H1 (cell line): ENCODE measurements around the gene ABI3BP. TPM values are rescaled to one million over a fixed set of nuclear protein-coding genes. Genes with fewer than 3 reads are reported as not detected.

Source experiments
- CTCF ChIA-PET: fragments of 300-600 bp; sonication (Branson Sonifier 250); formaldehyde crosslinking; loops from one replicate; lab custom pipeline; 2021; ENCODE audit not compliant: partially characterized antibody; lab: Charles Lee
- POLR2A ChIA-PET: fragments of 300-600 bp; sonication (Branson Sonifier 250); formaldehyde crosslinking; loops from one replicate; lab custom pipeline; 2021; ENCODE audit warnings: inconsistent platforms; ENCODE audit not compliant: partially characterized antibody; lab: Charles Lee
- DNase-seq, 2 experiments: peaks; one replicate each; pipeline versions ENCODE4 v3.0.0 to v3.0.0-alpha.2; 2010 to 2022; ENCODE audit warnings: low spot score in 2 of 2, low read depth in 1 of 2, mixed read lengths in 1 of 2
- FAIRE-seq: peaks from 2 replicates; lab custom pipeline; 2011; peaks lifted over from hg19 to GRCh38; lab: Jason Lieb, UNC
- H2AFZ ChIP-seq: 2 replicates; pipeline ENCODE4 v1.8.1; 2012; ENCODE audit warnings: low read length, inconsistent platforms
- H2AK5ac ChIP-seq: 2 replicates; pipeline ENCODE4 v1.6.1; 2013; ENCODE audit warnings: low read depth, low read length
- H2BK120ac ChIP-seq: replicated peaks from 2 replicates; pipeline ENCODE3; 2013; ENCODE audit warnings: low read depth, low read length, inconsistent platforms
- H2BK12ac ChIP-seq: 2 replicates; pipeline ENCODE4 v1.6.1; 2013; ENCODE audit warnings: low read depth, low read length
- H2BK15ac ChIP-seq: 2 replicates; pipeline ENCODE4 v1.6.1; 2013; ENCODE audit warnings: low read length
- H2BK20ac ChIP-seq: 2 replicates; pipeline ENCODE4 v1.6.1; 2013; ENCODE audit warnings: low read length
- H2BK5ac ChIP-seq: 2 replicates; pipeline ENCODE4 v1.6.1; 2013; ENCODE audit warnings: low read depth, low read length
- H3K14ac ChIP-seq: 2 replicates; pipeline ENCODE4 v1.6.1; 2013; ENCODE audit warnings: inconsistent platforms; ENCODE audit not compliant: insufficient read length
- H3K18ac ChIP-seq: 2 replicates; pipeline ENCODE4 v1.6.1; 2013; ENCODE audit warnings: low read length; ENCODE audit errors: extremely low read depth
- H3K23ac ChIP-seq: 2 replicates; pipeline ENCODE4 v1.6.1; 2013; ENCODE audit warnings: inconsistent platforms; ENCODE audit not compliant: insufficient read length
- H3K23me2 ChIP-seq: 2 replicates; pipeline ENCODE4 v1.6.1; 2013; ENCODE audit warnings: low read depth, low read length
- H3K27ac ChIP-seq: 2 replicates; pipeline ENCODE4 v1.6.1; 2011; ENCODE audit warnings: low read depth, low read length, inconsistent platforms
- H3K27me3 ChIP-seq, 4 experiments: replicated peaks in 1 of 4; 1 replicate in 1 of 4; 2 replicates in 3 of 4; pipeline versions ENCODE4 v1.6.1 to v1.8.1; 2011 to 2013; ENCODE audit warnings: low read length in 3 of 4, mild to moderate bottlenecking in 3 of 4, inconsistent platforms in 2 of 4, mixed read lengths in 2 of 4, moderate library complexity in 1 of 4; ENCODE audit not compliant: control insufficient read depth in 3 of 4, insufficient read depth in 3 of 4; ENCODE audit errors: extremely low read depth in 1 of 4
- H3K36me3 ChIP-seq, 4 experiments: 2 replicates each; pipeline versions ENCODE4 v1.6.1 to v1.8.1; 2011 to 2013; ENCODE audit warnings: mild to moderate bottlenecking in 4 of 4, low read length in 3 of 4, moderate library complexity in 2 of 4, control low read depth in 1 of 4, inconsistent platforms in 1 of 4; ENCODE audit not compliant: insufficient read depth in 4 of 4, control insufficient read depth in 2 of 4
- H3K4ac ChIP-seq: replicated peaks from 2 replicates; pipeline ENCODE3; 2013; ENCODE audit warnings: low read length, low read depth, mixed read lengths, inconsistent platforms; ENCODE audit not compliant: insufficient read length
- H3K4me1 ChIP-seq, 4 experiments: replicated peaks in 1 of 4; 1 replicate in 1 of 4; 2 replicates in 3 of 4; pipeline versions ENCODE4 v1.6.1 to v1.8.1; 2011 to 2013; ENCODE audit warnings: low read length in 3 of 4, inconsistent platforms in 2 of 4, mixed read lengths in 1 of 4; ENCODE audit not compliant: insufficient read depth in 4 of 4, control insufficient read depth in 3 of 4
- H3K4me2 ChIP-seq, 2 experiments: 2 replicates each; pipeline versions ENCODE4 v1.6.1 to v1.8.1; 2011 to 2013; ENCODE audit warnings: low read depth in 2 of 2, low read length in 2 of 2, control low read depth in 1 of 2, inconsistent platforms in 1 of 2, mild to moderate bottlenecking in 1 of 2; ENCODE audit not compliant: insufficient read depth in 1 of 2
- H3K4me3 ChIP-seq, 4 experiments: fragments of 200-600, 300-600 bp in 1 of 4; sonication (generic), shearing (Covaris generic), sonication (Bioruptor Twin) in 1 of 4; 2 replicates each; pipeline versions ENCODE4 v1.5.1 to v1.8.1; 2011 to 2016; ENCODE audit warnings: low read length in 4 of 4, low read depth in 3 of 4, control low read depth in 2 of 4, inconsistent platforms in 2 of 4, mild to moderate bottlenecking in 2 of 4, mixed read lengths in 1 of 4, moderate library complexity in 1 of 4; ENCODE audit not compliant: insufficient read depth in 2 of 4; ENCODE audit errors: extremely low read depth in 1 of 4
- H3K56ac ChIP-seq: replicated peaks from 2 replicates; pipeline ENCODE3; 2013; ENCODE audit warnings: low read depth, mild to moderate bottlenecking, mixed read lengths, low read length, inconsistent platforms; ENCODE audit not compliant: insufficient read length
- H3K79me1 ChIP-seq: 2 replicates; pipeline ENCODE4 v1.6.1; 2013; ENCODE audit warnings: low read depth, low read length, control low read depth
- H3K79me2 ChIP-seq, 2 experiments: 2 replicates each; pipeline versions ENCODE4 v1.6.1 to v1.8.1; 2012 to 2013; ENCODE audit warnings: low read length in 2 of 2, mild to moderate bottlenecking in 2 of 2, inconsistent platforms in 1 of 2; ENCODE audit not compliant: insufficient read depth in 2 of 2, control insufficient read depth in 1 of 2
- H3K9ac ChIP-seq, 4 experiments: replicated peaks in 1 of 4; 1 replicate in 1 of 4; 2 replicates in 3 of 4; pipeline versions ENCODE4 v1.6.1 to v1.8.1; 2011 to 2013; ENCODE audit warnings: low read depth in 3 of 4, low read length in 3 of 4, control low read depth in 2 of 4, mild to moderate bottlenecking in 2 of 4, moderate library complexity in 2 of 4, inconsistent platforms in 1 of 4; ENCODE audit errors: extremely low read depth in 1 of 4
- H3K9me3 ChIP-seq, 2 experiments: 2 replicates each; pipeline versions ENCODE4 v1.6.1 to v1.8.1; 2012 to 2013; ENCODE audit warnings: mild to moderate bottlenecking in 2 of 2, moderate library complexity in 2 of 2, control low read depth in 1 of 2, inconsistent platforms in 1 of 2, low read depth in 1 of 2, low read length in 1 of 2, mixed read lengths in 1 of 2; ENCODE audit not compliant: insufficient read depth in 2 of 2
- H4K20me1 ChIP-seq, 2 experiments: replicated peaks in 1 of 2; 2 replicates each; pipeline versions ENCODE3 to v1.8.1; 2011 to 2013; ENCODE audit warnings: inconsistent platforms in 2 of 2, low read length in 2 of 2, mild to moderate bottlenecking in 1 of 2; ENCODE audit not compliant: insufficient read depth in 2 of 2, control insufficient read depth in 1 of 2
- H4K5ac ChIP-seq: 2 replicates; pipeline ENCODE4 v1.6.1; 2013; ENCODE audit warnings: low read length, low read depth, mixed read lengths, inconsistent platforms; ENCODE audit not compliant: insufficient read length
- H4K8ac ChIP-seq: 2 replicates; pipeline ENCODE4 v1.8.0; 2013; ENCODE audit warnings: mild to moderate bottlenecking, moderate library complexity, low read length, inconsistent platforms; ENCODE audit not compliant: insufficient read depth; ENCODE audit errors: extremely low read depth
- H4K91ac ChIP-seq: replicated peaks from 2 replicates; pipeline ENCODE3; 2013; ENCODE audit warnings: low read length, mixed read lengths, inconsistent platforms; ENCODE audit not compliant: insufficient read length
- BACH1 ChIP-seq: IDR thresholded peaks from 2 replicates; pipeline ENCODE4 v1.6.1; 2012; ENCODE audit warnings: low read length, improper control_type of control experiment
- BRCA1 ChIP-seq: IDR thresholded peaks from 2 replicates; pipeline ENCODE4 v1.6.1; 2012; ENCODE audit warnings: low read depth, low read length, improper control_type of control experiment
- CHD1 ChIP-seq: IDR thresholded peaks from 2 replicates; pipeline ENCODE4 v1.6.1; 2012; ENCODE audit warnings: low read depth, low read length, improper control_type of control experiment
- EGR1 ChIP-seq: IDR thresholded peaks from 2 replicates; pipeline ENCODE4 v1.6.1; 2011; ENCODE audit warnings: low read depth, low read length, borderline replicate concordance
- GABPA ChIP-seq: IDR thresholded peaks from 2 replicates; pipeline ENCODE4 v1.6.1; 2011; ENCODE audit warnings: mild to moderate bottlenecking, low read length, moderate library complexity, borderline replicate concordance; ENCODE audit not compliant: insufficient read depth
- GTF2F1 ChIP-seq: IDR thresholded peaks from 2 replicates; pipeline ENCODE4 v1.6.1; 2012; ENCODE audit warnings: low read depth, low read length, improper control_type of control experiment, borderline replicate concordance
- KDM4A ChIP-seq: IDR thresholded peaks from one replicate; pipeline ENCODE4 v1.7.1; 2012; ENCODE audit warnings: low read depth, mild to moderate bottlenecking, moderate library complexity, low read length, inconsistent platforms; ENCODE audit not compliant: severe bottlenecking
- MAX ChIP-seq: IDR thresholded peaks from 2 replicates; pipeline ENCODE4 v1.6.1; 2012; ENCODE audit warnings: inconsistent platforms
- NANOG ChIP-seq: IDR thresholded peaks from 2 replicates; pipeline ENCODE4 v1.6.1; 2011; ENCODE audit warnings: low read length, low read depth, mild to moderate bottlenecking, inconsistent platforms; ENCODE audit not compliant: insufficient read depth, poor library complexity, severe bottlenecking
- NRF1 ChIP-seq: IDR thresholded peaks from 2 replicates; pipeline ENCODE4 v1.6.1; 2011; ENCODE audit warnings: mild to moderate bottlenecking, low read depth, low read length, improper control_type of control experiment
- POLR2AphosphoS5 ChIP-seq: IDR thresholded peaks from 2 replicates; pipeline ENCODE4 v1.6.1; 2011; ENCODE audit warnings: low read depth, low read length
- POU5F1 ChIP-seq: IDR thresholded peaks from 2 replicates; pipeline ENCODE4 v1.6.1; 2011; ENCODE audit warnings: low read depth, mild to moderate bottlenecking, low read length, moderate library complexity
- SIX5 ChIP-seq: IDR thresholded peaks from 2 replicates; pipeline ENCODE4 v1.6.1; 2011; ENCODE audit warnings: mild to moderate bottlenecking, low read depth, low read length
- SP1 ChIP-seq: IDR thresholded peaks from 2 replicates; pipeline ENCODE4 v1.6.1; 2011; ENCODE audit warnings: low read depth, low read length
- TBP ChIP-seq: IDR thresholded peaks from 2 replicates; pipeline ENCODE4 v1.6.1; 2011; ENCODE audit warnings: low read depth, low read length, improper control_type of control experiment
- USF2 ChIP-seq: IDR thresholded peaks from 2 replicates; pipeline ENCODE4 v1.6.1; 2011; ENCODE audit warnings: low read length, improper control_type of control experiment
- polyA plus RNA-seq, 7 experiments: library from polyadenylated mRNA; depleted of rRNA in 3 of 7; stranded (reverse) in 5 of 7; unstranded in 2 of 7; fragments of >200 nt in 5 of 7; fragments of 200-250 nt in 2 of 7; gene quantifications; 1 replicate in 5 of 7; 2 replicates in 1 of 7; 4 replicates in 1 of 7; pipeline versions ENCODE4 v1.2.1 to v1.2.3, GENCODE V29; 2011 to 2013; ENCODE audit warnings: missing spikeins in 2 of 7, mixed read lengths in 2 of 7
- total RNA-seq: library from RNA; stranded (reverse); fragmentation: NEBNext Ultra II Directional; extraction: Animal tissue kit (Norgen Biotek cat#: 25700); gene quantifications from 2 replicates; pipeline ENCODE4 v1.2.1, GENCODE V29; 2021

The ABI3BP gene
- total and polyA plus RNA-seq, 2 of the 8 experiments (the other 6 are each of a cell fraction or from before 2014, with no cell fraction given): 0.08 to 0.32 TPM

GRCh38 chr3:100777271-100777670 is 215.9 kb downstream of the ABI3BP start:
- no peak overlapping the region for H3K18ac ChIP-seq
- H3K4me3 ChIP-seq: no peak overlapping the region
- H3K36me3 ChIP-seq: no peaks in the 10 kb centered on the region
- H2BK20ac ChIP-seq: no peak overlapping the region
- no peak overlapping the region for H2AK5ac ChIP-seq
- H3K23me2 ChIP-seq: no peaks in the 10 kb centered on the region
- H2BK15ac ChIP-seq: no peak overlapping the region
- no peak overlapping the region for H3K4ac ChIP-seq
- no peak overlapping the region for H2BK5ac ChIP-seq
- no peak overlapping the region for H4K8ac ChIP-seq
- H3K14ac ChIP-seq: no peak overlapping the region
- no peak overlapping the region for H2AFZ ChIP-seq
- no peak overlapping the region for H2BK12ac ChIP-seq
- H3K9me3 ChIP-seq: no peaks in the 10 kb centered on the region
- no peak overlapping the region for H2BK120ac ChIP-seq
- no peak overlapping the region for H3K23ac ChIP-seq
- H3K79me1 ChIP-seq: no peaks in the 10 kb centered on the region
- FAIRE-seq: no peak
- H3K9ac ChIP-seq: no peak overlapping the region
- no peak overlapping the region for H3K56ac ChIP-seq
- H3K79me2 ChIP-seq: no peaks in the 10 kb centered on the region
- no peak overlapping the region for H4K91ac ChIP-seq
- ChIA-PET CTCF (interaction anchor here (0.8 to 2.5 kb wide), 22 partner anchors 8 to 861 kb away, joined by 3 to 10 read pairs (median 4); no protein-coding TSS in a partner anchor), POLR2A (no interaction called here)
- H3K27me3 ChIP-seq: peaks cover 0 to 1% (median 0%) of the 10 kb centered on the region in 4 experiments; a peak in 1 of 7 replicates
- no peaks in the 10 kb centered on the region for H4K20me1 ChIP-seq
- H3K4me2 ChIP-seq: no peak overlapping the region
- H3K4me1 ChIP-seq: no peaks in the 10 kb centered on the region
- DNase-seq: no peak
- no peak overlapping the region for H3K27ac ChIP-seq
- H4K5ac ChIP-seq: no peak overlapping the region
- no peak for TF ChIP-seq USF2
- TF ChIP-seq MAX: no peak
- TF ChIP-seq SIX5: no peak
- no peak for TF ChIP-seq BACH1
- TF ChIP-seq NANOG: no peak
- TF ChIP-seq SP1: no peak
- no peak for TF ChIP-seq POLR2AphosphoS5
- TF ChIP-seq NRF1: no peak
- TF ChIP-seq CHD1: no peak
- no peak for TF ChIP-seq KDM4A
- no peak for TF ChIP-seq BRCA1
- TF ChIP-seq GABPA: no peak
- no peak for TF ChIP-seq TBP
- TF ChIP-seq GTF2F1: no peak
- no peak for TF ChIP-seq EGR1
- TF ChIP-seq POU5F1: no peak
